ENCODE results near the gene DOCK6. TPM values are rescaled to one million over a fixed set of nuclear protein-coding genes. Genes with fewer than 3 reads are reported as not detected.
"Not testable (repeated sequence)": the region's sequence is repeated elsewhere in the genome, so short reads cannot be mapped to it uniquely, and the experiment has no call there.

Gene DOCK6
- total RNA-seq, 1 donor, result 183 TPM

- Histone ChIP-seq H3K9me3 (ENCODE audit: low read depth, low read length) (no peaks in the 10 kb centered on the region), H3K27me3 (ENCODE audit: insufficient read depth, low read length) (no peaks in the 10 kb centered on the region), H4K20me1 (ENCODE audit: insufficient read depth, low read length) (no peaks in the 10 kb centered on the region), H3K4me3 (ENCODE audit: insufficient read depth, low read length) (peak overlapping the region; percentile 33), H3K79me2 (ENCODE audit: insufficient read depth, low read length) (no peaks in the 10 kb centered on the region), H3K27ac (ENCODE audit: low read depth, low read length) (peak overlapping the region; percentile 96), H3K4me1 (ENCODE audit: insufficient read depth, low read length) (peaks cover 46% of the 10 kb centered on the region), H3K36me3 (ENCODE audit: insufficient read depth, low read length) (peaks cover 47% of the 10 kb centered on the region), H2AFZ (ENCODE audit: low read length) (peak overlapping the region; percentile 1), H3K4me2 (ENCODE audit: insufficient read depth, low read length) (peak overlapping the region; percentile 42)
- peak; percentile 91 for DNase-seq (ENCODE audit: insufficient read length, low spot score, missing footprints)
- TF ChIP-seq CTCF (IDR thresholded peaks at IDR 0.05; ENCODE audit: extremely low read depth, low read depth, low read length), result no peak
Measured at GRCh38 chr19:11166281-11167142, 95.8 kb downstream of the DOCK6 start.

- Histone ChIP-seq H3K27ac (ENCODE audit: low read depth, low read length) (peak overlapping the region; percentile 96), H3K27me3 (ENCODE audit: insufficient read depth, low read length) (no peaks in the 10 kb centered on the region), H3K4me3 (ENCODE audit: insufficient read depth, low read length) (peak overlapping the region; percentile 23), H2AFZ (ENCODE audit: low read length) (no peak overlapping the region), H3K4me1 (ENCODE audit: insufficient read depth, low read length) (peaks cover 46% of the 10 kb centered on the region), H3K79me2 (ENCODE audit: insufficient read depth, low read length) (no peaks in the 10 kb centered on the region), H3K9me3 (ENCODE audit: low read depth, low read length) (no peaks in the 10 kb centered on the region), H3K4me2 (ENCODE audit: insufficient read depth, low read length) (peak overlapping the region; percentile 52), H4K20me1 (ENCODE audit: insufficient read depth, low read length) (no peaks in the 10 kb centered on the region), H3K36me3 (ENCODE audit: insufficient read depth, low read length) (peaks cover 38% of the 10 kb centered on the region)
- DNase-seq (ENCODE audit: insufficient read length, low spot score, missing footprints), result no peak
- no peak for TF ChIP-seq CTCF (IDR thresholded peaks at IDR 0.05; ENCODE audit: extremely low read depth, low read depth, low read length)
Measured at GRCh38 chr19:11165486-11166030, 96.8 kb downstream of the DOCK6 start.

- Histone ChIP-seq H3K36me3 (ENCODE audit: insufficient read depth, low read length) (peaks cover 32% of the 10 kb centered on the region), H3K27me3 (ENCODE audit: insufficient read depth, low read length) (no peaks in the 10 kb centered on the region), H3K9me3 (ENCODE audit: low read depth, low read length) (no peaks in the 10 kb centered on the region), H4K20me1 (ENCODE audit: insufficient read depth, low read length) (no peaks in the 10 kb centered on the region), H3K27ac (ENCODE audit: low read depth, low read length) (peak overlapping the region; percentile 96), H3K4me1 (ENCODE audit: insufficient read depth, low read length) (peaks cover 49% of the 10 kb centered on the region), H2AFZ (ENCODE audit: low read length) (no peak overlapping the region), H3K4me3 (ENCODE audit: insufficient read depth, low read length) (peak overlapping the region; percentile 23), H3K79me2 (ENCODE audit: insufficient read depth, low read length) (no peaks in the 10 kb centered on the region), H3K4me2 (ENCODE audit: insufficient read depth, low read length) (peak overlapping the region; percentile 52)
- no peak for TF ChIP-seq CTCF (IDR thresholded peaks at IDR 0.05; ENCODE audit: extremely low read depth, low read depth, low read length)
- DNase-seq (ENCODE audit: insufficient read length, low spot score, missing footprints), result peak; percentile 91
Measured at GRCh38 chr19:11164879-11165406, 97.4 kb downstream of the DOCK6 start.

- Histone ChIP-seq H3K9me3 (ENCODE audit: low read depth, low read length) (no peaks in the 10 kb centered on the region), H2AFZ (ENCODE audit: low read length) (no peak overlapping the region), H3K4me3 (ENCODE audit: insufficient read depth, low read length) (peak overlapping the region; percentile 13), H3K4me1 (ENCODE audit: insufficient read depth, low read length) (peaks cover 52% of the 10 kb centered on the region), H3K36me3 (ENCODE audit: insufficient read depth, low read length) (peaks cover 25% of the 10 kb centered on the region), H3K79me2 (ENCODE audit: insufficient read depth, low read length) (no peaks in the 10 kb centered on the region), H3K27me3 (ENCODE audit: insufficient read depth, low read length) (no peaks in the 10 kb centered on the region), H4K20me1 (ENCODE audit: insufficient read depth, low read length) (no peaks in the 10 kb centered on the region), H3K27ac (ENCODE audit: low read depth, low read length) (peak overlapping the region; percentile 96), H3K4me2 (ENCODE audit: insufficient read depth, low read length) (peak overlapping the region; percentile 52)
- no peak for TF ChIP-seq CTCF (IDR thresholded peaks at IDR 0.05; ENCODE audit: extremely low read depth, low read depth, low read length)
- DNase-seq (ENCODE audit: insufficient read length, low spot score, missing footprints), result peak; percentile 43
Measured at GRCh38 chr19:11164296-11164695, 98.0 kb downstream of the DOCK6 start.

- DNase-seq (ENCODE audit: insufficient read length, low spot score, missing footprints); H3K4me3 ChIP-seq (ENCODE audit: insufficient read depth, low read length); H4K20me1 ChIP-seq (ENCODE audit: insufficient read depth, low read length); H3K36me3 ChIP-seq (ENCODE audit: insufficient read depth, low read length); H3K27ac ChIP-seq (ENCODE audit: low read depth, low read length); H2AFZ ChIP-seq (ENCODE audit: low read length); H3K4me2 ChIP-seq (ENCODE audit: insufficient read depth, low read length); H3K79me2 ChIP-seq (ENCODE audit: insufficient read depth, low read length); H3K9me3 ChIP-seq (ENCODE audit: low read depth, low read length); H3K27me3 ChIP-seq (ENCODE audit: insufficient read depth, low read length): not testable (repeated sequence)
- H3K4me1 ChIP-seq (ENCODE audit: insufficient read depth, low read length), result peaks cover 28% of the 10 kb centered on the region
Measured at GRCh38 chr19:11160440-11160768, 101.9 kb downstream of the DOCK6 start.

Measured in osteoblast (primary cell).